Activated CD4-positive, alpha-beta T cell treated with anti-CD3 and anti-CD28 coated beads, Interleukin-2, Interleukin-6, amounts not matched to agents 100 ng/mL and 50 ng/mL, durations not matched to agents 16 hours and 8 hours (primary cell): ENCODE data around the gene MMP23B.
"Not testable (repeated sequence)": the region's sequence is repeated elsewhere in the genome, so short reads cannot be mapped to it uniquely, and the experiment has no call there.

Experiments used
- DNase-seq: peaks from one replicate; pipeline ENCODE4 v3.0.0-alpha.2; 2020

The MMP23B gene

GRCh38 chr1:1631782-1632420, at the start of gene MMP23B:
TSS of gene MMP23B (plus strand) at chr1:1632173. CDS start at chr1:1632219, 46 bp downstream.
- DNase-seq, result no peak

DNA sequence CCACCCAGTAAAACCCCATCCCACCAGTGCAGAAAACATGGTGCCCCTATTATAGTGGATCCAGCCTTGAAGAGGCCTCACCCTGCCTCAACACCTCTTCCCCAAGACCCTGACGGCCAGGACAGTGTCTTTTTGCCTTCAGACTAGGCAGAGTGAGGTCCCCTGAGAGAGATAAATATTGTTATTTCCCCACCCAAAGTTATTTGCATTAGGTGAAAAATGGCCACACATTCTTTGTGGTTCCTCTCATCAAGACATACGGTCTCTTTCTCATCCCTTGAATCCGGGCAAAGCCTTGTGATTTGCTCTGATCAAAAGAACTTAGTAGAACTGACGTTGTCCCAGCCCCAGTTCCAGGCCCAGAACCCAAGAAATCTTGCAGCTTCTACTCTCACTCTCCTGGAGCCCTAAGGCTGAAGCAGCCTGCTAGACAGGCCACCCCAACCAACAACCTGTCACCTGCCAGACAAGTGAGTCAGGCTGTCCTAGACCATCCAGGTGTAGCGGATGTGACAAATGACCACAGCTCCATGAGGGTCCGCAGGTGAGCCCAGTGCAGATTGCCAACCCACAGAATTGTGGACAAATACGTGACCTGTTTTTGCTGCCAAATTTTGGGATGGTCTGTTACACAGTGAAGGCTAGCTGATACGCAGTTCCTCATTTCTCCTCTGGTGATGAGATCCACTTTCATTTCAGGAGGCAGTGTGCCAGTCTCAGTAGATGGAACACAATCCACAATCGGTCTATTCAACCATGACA, 49.2 kb upstream of the MMP23B start:
- DNase-seq, result no peak

DNA sequence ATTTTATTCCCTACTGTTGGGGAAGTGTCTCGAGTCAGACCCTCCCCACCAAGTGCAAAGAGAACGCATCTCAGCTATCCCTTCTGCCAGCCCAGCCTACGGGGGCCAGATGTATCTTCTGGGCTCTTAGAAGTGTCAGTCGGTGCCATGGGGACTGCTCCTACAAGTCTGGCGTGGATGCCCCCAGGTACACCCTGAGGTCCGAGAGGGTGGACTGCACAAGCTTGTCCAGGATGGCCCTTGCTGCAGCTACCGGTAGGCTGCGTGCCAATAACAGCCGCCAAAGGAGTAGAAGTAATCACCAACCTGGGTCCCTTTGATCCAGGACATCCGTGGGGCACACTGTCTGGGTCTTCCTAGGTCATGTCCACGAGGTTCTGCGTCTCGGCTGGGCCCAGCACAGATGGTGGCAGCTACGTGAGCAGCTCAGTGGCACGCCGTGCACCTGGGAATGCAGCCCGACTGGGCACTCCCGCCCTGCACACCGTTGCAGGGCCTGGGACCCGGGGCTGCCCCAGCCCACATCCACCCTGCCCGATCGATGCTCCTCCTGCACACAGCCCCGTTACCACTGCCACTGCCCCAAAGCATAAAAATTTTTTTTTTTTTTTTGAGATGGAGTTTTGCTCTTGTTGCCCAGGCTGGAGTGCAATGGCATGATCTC, 48.5 kb upstream of the MMP23B start:
- no peak for DNase-seq

GRCh38 chr1:1591452-1591851, 40.5 kb upstream of the MMP23B start:
- no peak for DNase-seq

DNA sequence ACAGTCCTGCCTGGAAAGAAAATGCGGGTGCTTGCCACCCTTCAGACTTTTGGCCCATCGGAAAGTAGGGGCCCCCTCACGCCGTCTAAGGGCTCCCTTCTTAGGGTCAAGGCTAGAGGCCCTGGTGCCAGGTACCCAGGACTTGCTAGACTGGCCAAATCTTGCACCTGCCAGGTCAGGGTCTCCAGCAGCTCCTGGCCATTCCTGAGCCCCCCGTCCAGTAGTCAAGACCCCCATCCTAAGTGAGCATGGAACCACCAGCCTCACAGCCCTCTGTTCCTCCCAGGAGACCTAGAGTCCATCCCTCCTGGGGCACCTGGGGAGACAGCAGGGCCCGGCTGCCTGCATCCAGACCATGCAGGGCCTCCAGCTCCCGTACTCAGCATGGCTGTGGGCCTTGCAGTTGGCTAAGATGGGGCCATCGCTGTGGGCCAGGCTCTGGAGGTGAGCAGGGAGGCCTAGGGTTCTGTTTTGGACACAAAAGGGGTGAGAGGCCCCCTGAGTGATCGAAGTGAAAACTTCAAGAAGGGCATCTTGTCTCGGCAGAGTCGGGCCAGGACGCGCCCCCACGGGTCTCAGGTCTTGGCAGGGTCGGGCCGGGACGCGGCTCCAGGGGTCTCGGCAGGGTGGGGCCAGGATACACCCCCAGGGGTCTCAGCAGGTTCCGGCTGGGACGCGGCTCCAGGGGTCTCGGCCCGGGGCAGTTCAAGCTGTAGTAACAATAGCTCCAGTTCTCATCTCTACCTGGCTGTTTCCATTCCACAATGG, 38.0 kb upstream of the MMP23B start:
- DNase-seq, result no peak

GRCh38 chr1:1594602-1595260, 37.2 kb upstream of the MMP23B start:
- no peak for DNase-seq

DNA sequence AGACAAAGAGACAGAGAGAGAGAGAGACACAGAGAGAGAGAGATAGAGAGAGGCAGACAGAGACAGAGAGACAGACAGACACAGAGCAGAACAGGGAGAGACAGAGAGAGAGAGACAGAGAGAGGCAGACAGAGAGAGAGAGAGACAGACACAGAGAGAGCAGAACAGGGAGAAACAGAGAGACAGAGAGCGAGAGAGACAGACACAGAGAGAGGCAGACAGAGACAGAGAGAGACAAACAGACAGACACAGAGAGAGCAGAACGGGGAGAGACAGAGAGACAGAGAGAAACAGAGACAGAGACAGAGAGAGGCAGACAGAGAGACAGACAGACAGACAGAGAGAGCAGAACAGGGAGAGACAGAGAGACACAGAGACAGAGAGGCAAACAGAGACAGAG, 36.6 kb upstream of the MMP23B start:
- DNase-seq, result not testable (repeated sequence)

- DNase-seq, result no peak
Observed at GRCh38 chr1:1596493-1597274, 35.3 kb upstream of the MMP23B start.

- no peak for DNase-seq
Observed at GRCh38 chr1:1597275-1597930, 34.6 kb upstream of the MMP23B start.

DNA sequence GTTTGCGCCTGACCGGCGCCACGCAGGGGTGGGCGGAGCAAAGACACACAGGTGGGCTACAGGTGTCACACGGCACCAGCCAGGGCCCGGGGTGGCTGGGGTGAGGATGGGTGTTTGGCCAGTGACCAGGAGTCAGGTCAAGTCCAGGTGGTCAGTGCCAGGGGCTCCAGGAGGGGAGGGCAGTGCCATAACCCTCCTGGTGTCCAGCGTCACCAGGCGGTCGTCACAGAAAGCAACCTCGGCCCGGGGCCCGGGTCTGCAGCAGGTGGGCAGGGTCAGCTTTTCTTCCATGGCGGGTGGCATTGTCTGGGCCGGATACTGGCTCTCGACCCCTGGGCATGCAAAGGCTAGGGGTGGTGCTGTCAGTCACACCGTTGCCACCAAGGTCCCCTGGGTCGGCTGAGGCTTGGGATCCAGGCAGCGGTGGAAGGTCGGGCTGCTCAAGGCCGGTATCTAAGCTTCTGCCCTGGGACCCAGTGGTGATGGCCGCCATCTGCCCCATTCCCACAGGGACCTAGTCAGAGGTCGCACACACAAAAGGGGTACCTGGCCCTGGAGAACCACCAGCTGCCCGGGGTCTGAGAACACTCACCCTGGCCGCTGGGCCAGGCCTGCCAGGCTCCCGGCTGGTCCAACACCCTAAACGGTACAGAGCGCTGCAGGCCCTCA, 33.8 kb upstream of the MMP23B start:
- DNase-seq, result no peak

DNA sequence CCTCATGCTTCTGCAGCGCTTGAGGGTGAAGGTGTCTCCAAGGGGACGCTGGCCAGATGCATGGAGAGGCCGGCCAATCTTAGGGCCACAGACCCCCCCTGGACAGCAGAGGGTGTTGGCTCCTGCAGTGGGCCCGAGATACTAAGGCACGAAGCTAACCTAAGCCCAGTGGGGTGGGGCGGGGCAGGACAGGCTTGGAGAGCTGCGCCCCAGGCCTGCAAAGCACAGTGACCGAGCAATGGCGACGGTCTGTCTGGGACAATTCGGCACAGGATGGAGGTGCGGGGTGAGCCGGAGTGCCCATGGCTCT, 33.3 kb upstream of the MMP23B start:
- no peak for DNase-seq

GRCh38 chr1:1599030-1599934, 32.7 kb upstream of the MMP23B start:
- peak; percentile 44 for DNase-seq

DNA sequence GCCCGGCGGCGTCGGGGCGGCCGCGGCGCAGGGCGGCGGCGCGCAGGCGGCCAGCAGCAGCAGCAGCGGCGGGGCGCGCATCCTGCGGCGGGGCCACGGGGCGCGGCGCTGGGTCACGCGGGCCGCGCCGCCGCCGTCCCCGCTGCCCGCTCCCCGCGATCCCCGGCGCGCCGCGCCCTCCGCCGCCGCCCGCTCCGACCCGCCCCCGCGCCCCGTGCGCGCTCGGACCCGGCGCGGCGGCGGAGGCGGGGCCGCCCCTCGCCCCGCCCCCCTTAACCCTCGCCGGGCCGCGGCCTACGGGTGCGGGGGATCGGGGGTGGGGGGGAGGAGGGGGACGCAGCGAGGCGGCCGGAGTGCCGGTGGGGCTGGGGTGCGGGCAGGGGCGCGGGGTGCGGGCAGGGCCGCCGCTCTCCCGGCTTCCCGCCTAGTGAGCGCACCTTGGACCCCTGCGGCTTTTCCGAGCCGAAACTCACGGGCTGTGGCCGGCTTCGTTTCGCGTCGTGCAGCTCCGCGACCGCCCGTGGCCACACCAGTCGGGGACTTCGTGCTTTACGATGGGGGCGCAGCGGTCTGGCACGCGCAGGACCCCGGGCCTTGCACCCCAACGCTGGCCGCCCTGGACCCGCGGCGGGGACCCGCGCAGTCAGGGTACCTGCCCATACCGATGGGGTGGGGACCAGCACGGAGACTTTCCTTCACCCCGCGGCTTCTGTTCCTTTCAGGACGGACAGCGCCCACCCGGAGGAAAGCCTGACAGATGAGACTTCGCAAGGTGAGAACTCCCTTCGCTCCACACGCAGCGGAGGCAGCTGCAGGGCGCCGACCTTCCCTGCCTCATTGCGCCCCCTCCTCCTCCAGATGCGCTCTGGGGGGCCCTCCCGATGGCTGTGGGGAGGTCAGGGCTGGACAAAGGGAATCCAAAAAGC, 31.8 kb upstream of the MMP23B start, which contains the start of gene FNDC10:
Gene FNDC10 (minus strand): TSS at position 201 of the 926 bp plus-strand sequence. CDS start 120 bp downstream, at position 81.
- no peak for DNase-seq

- no peak for DNase-seq
Observed at GRCh38 chr1:1600861-1601563, 31.0 kb upstream of the MMP23B start.

- no peak for DNase-seq
Observed at GRCh38 chr1:1601564-1602303, 30.2 kb upstream of the MMP23B start.

GRCh38 chr1:1602304-1602967, 29.5 kb upstream of the MMP23B start:
- DNase-seq, result no peak
